HG03575 (cell line): ENCODE data around the gene ACP7.
"Not testable (repeated sequence)": the region's sequence is repeated elsewhere in the genome, so short reads cannot be mapped to it uniquely, and the experiment has no call there.

Experiments used
- ATAC-seq: cut with Tn5 transposase; IDR thresholded peaks from one replicate; pipeline ENCODE4 v1.9.1; 2021; ENCODE audit not compliant: unreplicated experiment, insufficient number of reproducible peaks, low FRiP score; ENCODE audit errors: extremely low read depth

The ACP7 gene

DNA sequence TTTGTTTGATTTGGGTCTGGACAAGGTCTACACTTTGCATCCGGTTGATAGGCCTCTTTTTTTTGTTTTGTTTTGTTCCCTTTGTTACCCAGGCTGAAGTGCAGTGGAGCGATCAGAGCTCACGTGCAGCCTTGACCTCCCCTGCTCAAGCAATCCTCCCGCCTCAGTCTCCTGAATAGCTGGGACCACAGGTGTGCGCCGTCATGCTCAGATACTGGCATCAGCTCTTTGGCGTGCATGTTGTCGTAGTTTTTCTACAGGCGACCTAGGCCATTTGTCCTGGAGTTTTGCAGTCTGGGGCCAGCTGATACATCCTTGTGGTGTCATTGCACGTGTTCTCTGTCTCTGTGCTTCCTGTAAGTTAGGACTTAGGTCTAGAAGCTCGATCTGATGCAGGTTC lies 57.8 kb downstream of the ACP7 start:
- no peak for ATAC-seq

DNA sequence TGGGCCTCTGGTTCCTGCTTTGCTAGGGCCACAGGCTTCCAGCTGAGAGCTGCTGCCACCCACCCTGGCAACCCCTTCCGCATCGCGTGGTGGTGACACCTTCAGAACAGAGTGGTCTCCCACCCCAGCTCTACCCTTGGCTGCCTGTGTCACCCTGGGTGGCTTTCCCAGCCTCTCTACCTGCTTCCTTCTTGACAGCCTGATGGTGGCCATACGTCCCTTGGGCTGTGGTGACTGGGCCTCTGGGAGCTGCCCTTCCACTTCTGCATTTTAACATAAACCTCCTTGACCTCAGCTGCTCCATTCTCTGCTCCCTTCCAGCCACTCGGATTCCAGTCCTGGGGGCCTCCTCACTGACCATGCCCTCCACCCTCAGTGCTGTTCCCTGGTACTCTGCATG lies 58.5 kb downstream of the ACP7 start:
- no peak for ATAC-seq

DNA sequence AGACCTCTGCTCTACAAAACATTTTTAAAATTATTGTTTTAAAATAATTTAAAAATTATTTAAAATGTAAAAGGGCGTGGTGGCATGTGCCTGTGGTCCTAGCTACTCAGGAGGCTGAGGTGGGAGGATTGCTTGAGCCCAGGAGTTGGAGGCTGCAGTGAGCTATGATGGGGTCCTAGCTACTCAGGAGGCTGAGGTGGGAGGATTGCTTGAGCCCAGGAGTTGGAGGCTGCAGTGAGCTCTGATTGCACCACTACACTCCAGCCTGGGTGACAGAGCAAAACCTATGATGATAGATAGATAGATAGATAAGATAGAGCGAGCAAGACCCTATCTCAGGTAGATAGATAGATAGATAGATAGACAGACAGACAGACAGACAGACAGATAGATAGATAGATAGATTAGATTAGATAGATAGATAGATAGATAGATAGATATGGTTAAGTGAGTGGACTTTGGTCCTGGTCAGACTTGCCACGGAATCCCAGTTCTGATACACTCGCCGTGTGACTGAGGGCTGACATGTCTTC lies 59.7 kb downstream of the ACP7 start:
- not testable (repeated sequence) for ATAC-seq

DNA sequence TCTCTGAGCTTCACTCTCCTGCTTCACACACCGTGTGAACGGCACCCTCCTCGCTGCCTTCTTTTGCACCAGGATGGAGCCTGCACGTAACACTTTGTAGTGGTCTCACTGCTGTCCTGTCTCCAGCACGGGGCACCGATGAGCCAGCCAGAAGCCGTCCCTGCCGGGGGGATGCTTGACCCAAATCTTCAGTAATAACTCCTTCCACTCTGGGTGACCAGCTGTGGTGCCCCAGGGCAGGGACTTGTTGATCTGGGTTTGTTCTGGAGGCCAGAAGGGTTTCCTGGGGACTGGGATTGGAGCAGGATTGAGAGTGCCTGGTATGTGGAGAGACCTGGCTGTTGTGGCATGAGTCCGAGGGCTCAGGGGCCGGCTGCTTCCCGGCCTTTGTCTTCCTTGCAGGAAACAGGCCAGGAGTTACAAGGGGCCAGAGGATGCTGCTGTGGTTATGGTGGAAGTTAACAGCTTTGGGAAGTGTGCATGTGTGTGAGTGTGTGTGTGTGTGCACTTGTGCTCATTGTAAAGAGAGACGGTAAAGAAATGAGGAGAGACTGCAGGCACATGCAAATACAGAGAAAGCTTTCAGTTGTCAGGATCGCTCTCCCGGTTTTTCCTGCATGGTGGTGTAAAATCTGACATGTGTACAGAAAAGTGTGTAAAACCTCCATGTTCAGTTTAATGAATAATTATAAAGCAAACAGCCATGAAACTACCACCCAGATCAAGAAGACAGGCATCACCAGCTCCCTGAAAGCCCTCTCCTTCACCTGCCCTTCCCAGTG lies 60.3 kb downstream of the ACP7 start:
- ATAC-seq: no peak

DNA sequence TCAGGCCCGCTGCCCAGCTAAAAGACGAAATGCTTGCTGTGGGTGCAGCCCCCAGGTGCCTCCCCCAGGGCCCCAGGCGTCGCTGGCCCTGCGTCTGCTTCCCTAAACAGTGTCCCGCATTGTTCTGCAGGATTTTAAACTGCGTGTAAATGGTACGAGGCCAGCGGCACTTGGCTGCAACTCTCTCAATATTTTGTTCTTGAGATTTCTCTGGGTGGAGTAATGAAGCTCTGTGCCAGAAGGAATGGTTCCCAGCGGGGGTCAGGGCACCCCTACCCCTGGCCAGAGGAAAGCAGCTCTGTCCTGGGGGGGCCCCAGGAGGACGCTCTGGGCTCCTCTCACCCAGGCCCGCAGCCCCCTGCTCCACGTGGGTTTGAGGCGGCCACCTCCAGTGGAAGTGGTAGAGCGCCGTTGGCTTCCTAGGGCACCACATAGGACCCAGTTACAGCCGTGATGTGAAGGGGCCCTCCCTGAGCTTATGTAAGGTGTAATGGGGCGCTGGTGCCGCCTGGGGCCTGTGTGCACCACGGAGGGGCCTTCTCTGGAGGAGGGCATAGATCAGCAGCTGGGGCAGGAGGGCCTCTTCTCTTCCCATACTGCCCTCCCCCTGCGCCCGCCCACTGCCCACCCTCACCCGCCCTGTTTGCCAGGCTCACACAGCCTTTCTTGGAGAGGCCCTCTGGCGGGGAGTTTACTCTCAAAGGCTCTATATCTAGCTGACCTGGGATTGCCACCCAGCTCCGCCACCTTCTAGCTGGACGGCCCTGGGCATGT lies 61.2 kb downstream of the ACP7 start:
- no peak for ATAC-seq

DNA sequence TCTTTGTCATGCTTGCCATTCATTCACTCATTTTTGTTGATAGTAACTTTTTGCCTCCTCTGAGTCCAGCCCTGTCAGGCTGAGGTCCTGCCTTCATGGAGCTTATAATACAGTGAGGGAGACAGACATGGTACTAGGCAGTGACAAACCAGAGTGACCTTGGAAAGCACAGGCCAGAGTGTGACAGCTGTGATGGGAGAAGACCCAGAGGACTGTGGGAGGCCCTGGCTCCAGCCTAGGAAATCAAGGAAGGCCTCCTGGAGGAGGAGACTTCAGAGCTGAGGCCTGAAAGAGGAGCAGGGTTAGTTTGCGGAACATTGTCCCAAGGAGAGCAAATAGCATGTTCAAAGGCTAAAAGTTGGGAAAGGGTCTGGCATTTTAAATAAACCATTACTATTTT lies 61.9 kb downstream of the ACP7 start:
- no peak for ATAC-seq

DNA sequence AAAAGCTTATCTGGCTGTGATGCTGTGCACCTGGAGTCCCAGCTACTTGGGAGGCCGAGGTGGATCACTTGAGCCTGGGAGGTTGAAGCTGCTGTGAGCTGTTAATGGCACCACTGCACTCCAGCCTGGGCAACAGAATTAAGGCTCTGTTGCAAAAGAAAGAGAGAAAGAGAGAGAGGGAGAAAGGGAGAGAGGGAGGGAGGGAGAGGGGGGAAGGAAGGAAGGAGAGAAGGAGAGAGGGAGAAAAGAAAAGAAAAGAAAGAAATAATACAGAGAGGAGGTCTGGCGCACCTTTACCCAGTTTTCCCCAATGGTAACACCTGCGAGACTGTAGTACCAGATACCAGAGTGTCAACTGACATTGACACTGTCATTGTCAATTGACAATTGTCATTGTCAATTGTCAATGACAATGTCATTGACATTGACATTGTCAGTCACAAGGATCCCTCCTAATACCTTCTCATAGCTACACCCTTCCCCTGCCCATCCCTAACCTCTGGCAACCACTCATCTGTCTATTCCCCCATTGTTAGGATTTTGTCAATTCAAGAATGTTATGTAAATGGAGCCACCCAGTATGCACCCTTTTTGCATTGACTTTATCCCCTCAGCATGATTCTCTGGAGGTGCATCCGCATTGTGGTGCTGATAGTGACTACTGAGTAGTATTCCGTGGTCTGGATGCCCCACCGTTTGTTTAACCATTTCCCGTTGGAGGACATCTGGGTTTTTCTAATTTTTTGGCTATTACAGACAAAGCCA lies 62.7 kb downstream of the ACP7 start:
- ATAC-seq: no peak

DNA sequence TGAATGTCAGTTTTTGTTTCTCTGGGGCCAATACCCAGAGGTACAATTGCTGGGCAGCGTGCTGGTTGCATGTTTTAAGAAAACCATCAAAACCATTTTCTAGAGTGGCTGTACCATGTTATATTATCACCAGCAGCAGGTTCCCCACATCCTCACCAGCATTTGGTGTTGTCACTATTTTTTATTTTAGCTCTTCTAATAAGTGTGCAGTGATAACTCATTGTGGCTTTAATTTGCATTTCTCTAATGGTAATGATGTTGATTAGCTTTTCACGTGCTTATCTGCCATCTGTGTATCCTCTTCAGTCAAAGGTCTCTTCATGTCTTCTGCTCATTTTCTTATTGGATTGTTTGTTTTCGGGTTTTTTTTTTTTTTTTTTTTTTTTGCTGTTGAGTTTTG lies 63.3 kb downstream of the ACP7 start:
- ATAC-seq: no peak

DNA sequence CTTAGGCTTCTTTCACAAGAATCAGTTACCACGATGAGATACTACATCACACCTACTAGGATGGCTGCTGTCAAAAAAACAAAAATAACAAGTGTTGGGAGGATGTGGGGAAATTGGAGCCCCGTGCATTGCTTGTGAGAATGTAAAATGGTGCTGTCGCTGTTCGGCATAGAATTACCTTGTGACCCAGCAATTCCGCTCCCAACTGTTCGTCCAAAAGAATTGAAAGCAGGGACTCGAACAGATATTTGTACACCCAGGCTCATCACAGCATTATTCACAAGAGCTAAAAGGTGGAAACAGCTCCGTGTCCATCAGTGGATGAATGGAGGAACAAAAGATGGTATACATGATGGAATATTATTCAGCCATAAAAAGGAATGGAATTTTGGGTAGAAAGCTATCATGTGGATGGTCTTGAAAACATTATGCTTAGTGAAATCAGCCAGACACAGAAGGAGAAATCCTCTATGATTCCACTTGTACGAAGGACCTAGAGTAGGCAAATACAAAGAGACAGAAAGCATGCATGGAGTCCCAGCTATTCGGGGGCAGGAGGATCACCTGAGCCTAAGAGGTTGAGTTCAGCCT lies 64.9 kb downstream of the ACP7 start:
- ATAC-seq: no peak

DNA sequence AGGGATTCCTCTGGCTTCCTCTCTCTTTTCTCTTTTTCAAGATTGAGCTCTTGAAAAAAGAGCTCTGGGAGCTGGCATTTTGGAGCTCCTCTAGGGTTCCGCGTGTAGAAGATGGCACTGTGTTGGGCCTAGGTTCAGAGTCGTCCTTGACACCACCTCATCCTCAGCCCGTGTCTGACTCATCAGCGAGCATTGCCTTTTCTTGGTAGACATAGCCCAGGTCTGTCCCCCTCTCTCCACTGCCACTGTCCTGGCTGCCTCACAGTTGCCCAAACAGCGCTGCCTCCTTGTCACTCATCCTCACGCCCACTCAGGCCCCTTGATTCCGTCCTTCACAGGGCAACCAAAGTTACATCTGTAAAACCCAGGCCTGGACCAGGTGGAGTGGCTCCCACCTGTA lies 66.1 kb downstream of the ACP7 start:
- no peak for ATAC-seq

DNA sequence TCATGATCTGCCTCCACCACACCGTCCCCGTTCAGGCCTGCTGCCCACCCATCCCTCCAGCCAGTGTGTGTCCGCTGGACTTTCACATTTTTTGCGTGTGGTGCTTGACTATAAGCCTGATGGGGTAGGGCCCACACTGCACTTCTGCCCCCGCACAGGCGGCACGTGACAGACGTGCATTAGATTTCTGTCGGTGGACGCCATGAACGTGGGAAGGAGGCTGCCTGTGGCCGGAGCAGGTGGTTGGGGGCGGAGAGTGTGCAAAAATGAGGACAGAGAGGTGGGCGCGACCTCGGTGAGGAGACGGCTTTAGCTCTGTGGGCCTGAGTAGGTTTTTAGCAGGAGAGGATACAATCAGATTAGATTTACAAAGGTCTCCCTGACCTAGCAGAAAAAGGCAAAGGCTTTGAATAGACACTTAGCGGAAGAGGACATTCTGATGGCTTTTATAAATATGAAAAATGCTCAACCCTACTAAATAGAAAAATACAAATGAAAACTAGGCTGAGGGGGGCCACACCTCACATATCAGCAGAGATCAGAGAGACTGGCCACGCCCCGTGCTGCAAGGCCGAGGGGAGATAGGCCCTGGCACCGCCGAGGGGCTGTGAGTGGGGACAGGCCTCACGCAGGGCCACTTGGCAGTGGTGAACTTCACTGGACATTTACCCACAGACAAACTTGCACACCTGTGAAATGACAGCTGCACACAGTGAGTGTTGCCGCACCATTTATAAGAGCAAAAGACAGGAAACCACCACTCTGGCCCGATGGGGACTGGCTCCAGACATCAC lies 66.8 kb downstream of the ACP7 start:
- ATAC-seq: no peak

DNA sequence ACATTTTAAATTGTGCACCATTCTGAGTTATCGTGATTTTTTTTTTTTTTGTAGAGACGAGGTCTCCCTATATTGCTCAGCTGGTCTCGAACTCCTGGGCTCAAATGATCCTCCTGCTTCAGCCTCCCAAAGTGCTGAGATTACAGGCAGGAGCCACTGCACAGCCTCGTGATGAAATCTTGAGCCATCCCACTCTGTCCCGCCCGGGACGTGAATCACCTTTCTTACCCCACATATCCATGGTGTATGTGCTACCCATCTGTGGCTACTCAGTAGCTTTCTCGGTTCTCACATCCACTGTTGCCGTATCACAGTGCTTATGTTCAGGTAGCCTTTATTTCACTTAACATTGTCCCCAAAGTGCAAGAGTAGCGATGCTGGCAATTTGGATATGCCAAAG lies 67.9 kb downstream of the ACP7 start:
- no peak for ATAC-seq

DNA sequence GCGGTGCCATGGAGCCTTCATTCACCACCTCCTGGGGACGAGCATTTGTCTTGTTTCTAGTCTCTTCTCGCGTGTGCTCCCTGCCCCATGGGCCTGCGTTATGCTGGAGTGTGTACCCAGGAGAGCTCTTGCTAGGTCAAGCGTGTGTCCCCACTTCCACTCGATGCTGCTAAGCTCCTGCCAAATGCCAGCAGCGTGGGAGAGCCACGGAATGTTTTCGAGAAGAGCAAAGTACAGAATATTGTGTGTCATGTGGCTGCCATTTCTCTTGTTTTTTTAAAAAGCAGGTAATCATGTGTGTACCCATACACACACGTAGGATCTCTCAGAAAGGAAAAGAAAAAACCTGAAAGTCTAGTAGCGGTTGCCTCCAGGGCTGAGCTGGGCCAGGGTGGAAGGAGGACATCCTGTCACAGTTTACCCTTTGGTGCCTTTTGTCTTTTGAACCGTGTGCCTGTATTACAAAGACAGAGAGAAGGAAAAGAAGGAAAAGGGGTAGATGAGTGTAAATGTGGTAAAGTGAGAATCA lies 70.0 kb downstream of the ACP7 start:
- ATAC-seq: no peak

DNA sequence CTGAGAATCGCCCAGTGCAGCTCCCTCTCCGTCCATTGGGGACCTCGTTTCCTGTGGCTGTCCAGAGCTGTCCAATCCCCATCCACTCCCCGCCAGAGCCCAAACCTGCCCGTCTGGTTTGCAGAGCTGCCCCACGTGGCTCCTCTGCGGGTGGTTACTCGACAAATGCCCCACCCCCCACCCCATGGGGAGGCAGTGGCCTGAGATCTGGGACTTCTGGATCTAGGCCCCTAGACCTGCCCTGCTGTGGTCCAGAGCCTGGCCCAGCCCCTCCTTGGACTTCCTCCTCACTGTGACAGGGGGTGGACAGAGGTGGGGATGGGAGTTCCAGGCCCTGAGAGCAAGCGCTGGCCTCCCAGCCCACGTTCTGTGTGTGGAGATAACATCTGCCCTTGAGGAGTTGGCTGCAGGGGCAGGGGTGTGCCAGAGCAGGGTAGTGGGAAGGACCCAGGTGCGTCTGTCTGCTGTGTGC lies 70.5 kb downstream of the ACP7 start:
- no peak for ATAC-seq

DNA sequence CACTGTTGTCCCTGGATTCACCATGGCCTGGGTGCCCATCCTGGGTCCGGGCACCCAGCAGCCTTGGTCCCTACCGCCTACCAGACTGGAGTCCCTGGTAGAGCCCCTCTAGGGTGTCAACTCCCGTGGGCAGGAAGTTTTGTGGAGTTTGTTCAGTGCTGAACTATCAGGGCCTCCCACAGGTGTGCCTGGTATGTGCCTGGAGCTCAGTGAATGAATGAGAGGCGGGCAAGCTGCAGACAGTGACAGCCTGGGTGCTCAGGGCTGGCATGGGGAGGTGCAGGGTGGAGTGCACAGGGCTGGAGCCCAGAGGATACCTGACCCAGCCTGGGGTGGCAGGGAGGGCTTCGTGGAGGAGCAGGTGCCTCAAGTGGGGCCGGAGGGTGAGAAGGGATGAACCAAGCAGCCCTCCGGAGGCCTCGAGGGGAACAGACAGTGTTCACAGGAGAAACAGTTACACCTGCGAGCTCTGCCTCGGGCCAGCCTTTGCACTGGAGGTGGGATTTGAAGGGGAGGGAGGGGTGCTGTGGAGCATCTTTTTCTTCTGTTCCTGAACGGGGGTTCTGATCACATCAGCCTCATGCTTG lies 71.0 kb downstream of the ACP7 start:
- no peak for ATAC-seq

DNA sequence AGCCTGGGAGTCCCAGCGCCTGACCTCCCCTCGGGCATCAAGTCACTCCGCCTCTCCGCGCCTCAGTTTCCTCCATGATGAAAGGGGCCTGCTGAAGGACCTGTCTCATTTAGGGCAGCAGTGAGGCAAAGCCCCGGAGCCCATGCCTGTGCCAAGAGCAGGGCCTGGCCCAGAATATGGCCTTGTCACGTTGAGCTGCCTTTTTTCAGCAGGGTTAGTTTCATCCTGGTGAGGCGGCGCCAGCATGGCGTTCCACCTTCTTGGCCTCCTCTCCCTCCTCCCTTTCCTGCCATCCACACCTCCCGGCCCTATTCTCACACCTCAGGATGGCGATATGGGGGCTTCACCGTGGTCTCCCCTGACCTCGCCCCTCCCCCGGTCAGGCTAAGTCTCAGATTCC lies 71.6 kb downstream of the ACP7 start:
- ATAC-seq: no peak

DNA sequence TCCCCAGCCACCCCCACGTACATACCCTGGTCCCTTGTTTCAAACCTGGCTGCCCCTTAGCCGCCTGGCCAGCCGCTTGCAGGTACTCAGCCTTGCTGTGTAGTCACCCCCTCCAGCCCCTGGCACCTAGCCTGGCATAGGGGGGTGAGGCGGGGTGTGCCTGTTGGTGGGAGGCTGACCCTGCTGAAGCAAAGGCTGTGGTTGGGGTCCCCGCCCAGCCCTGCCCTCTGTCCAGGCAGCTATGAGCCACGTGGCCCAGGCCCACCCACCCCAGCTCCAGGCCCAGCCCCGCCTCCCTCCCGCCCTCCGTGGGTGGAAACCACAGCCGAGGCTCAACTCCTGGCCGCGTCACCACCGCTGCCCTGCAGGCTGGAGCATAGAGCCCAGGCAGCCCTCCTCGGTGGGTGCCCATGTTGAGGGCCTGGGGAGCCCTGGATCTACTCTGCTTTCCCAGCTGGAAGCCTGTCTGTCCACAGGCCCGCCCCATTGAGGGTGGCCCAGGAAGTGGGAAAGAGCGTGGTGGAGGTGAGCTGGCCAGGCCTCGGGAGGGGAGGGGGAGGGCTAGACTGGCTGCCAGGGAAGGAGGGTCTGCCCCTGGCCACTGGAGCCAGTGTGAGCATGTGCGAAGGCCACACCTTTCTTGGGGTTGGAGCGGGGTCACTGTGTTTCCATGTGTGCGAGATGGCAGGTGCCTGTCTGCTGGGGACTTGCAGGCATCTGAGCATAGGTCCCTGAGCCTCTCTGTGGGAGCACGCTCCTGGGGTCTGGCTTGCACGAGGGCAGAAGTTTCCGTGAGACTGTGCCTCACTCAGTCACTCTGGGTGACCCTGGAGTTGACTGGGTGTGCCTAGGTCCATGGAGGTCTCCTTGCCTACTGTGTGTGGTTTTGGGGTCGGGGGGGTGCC lies 72.4 kb downstream of the ACP7 start:
- no peak for ATAC-seq
